ENCODE measurements around the gene PTPRG. TPM values are rescaled to one million over a fixed set of nuclear protein-coding genes. Genes with fewer than 3 reads are reported as not detected.

PTPRG gene
- total RNA-seq, 1 donor from 2014 or later = 44.3 TPM

DNA sequence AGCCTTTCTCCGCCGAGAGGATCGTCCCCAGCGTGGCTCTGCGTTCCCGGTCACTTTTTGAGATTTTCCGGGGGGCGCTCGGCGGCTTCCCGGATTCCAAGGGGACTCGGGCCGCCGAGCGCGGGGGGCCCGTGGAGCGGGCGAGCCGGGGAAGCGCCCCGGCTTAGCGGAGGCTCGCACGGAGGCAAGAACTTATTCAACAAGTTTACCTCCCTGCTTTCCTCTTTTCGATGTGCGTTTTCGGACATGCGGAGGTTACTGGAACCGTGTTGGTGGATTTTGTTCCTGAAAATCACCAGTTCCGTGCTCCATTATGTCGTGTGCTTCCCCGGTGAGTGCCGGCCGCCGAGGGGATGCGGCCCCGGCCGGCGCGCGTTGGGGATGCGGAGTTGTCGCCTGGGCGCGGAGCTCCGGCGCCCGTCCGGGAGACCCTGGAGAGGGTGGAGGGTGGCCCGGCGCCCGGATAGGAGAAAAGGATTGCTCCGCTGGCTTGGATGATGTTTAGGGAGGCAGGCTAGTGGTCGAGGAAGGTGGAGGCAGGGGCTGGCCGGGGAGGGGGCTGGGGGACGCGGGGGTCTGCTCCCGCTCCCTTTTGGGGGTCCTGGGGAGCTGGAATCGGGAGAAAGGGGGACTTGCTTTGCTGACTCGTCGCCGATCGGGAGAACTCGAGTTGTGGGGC is 810 bp downstream of the PTPRG start:
- TF ChIP-seq, protein P1, sequence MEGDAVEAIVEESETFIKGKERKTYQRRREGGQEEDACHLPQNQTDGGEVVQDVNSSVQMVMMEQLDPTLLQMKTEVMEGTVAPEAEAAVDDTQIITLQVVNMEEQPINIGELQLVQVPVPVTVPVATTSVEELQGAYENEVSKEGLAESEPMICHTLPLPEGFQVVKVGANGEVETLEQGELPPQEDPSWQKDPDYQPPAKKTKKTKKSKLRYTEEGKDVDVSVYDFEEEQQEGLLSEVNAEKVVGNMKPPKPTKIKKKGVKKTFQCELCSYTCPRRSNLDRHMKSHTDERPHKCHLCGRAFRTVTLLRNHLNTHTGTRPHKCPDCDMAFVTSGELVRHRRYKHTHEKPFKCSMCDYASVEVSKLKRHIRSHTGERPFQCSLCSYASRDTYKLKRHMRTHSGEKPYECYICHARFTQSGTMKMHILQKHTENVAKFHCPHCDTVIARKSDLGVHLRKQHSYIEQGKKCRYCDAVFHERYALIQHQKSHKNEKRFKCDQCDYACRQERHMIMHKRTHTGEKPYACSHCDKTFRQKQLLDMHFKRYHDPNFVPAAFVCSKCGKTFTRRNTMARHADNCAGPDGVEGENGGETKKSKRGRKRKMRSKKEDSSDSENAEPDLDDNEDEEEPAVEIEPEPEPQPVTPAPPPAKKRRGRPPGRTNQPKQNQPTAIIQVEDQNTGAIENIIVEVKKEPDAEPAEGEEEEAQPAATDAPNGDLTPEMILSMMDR (IDR thresholded peaks at IDR 0.05; ENCODE audit: unreplicated experiment) = no peak
- Mint-ChIP-seq H3K4me1 (ENCODE audit: low read depth) (peaks cover 11% of the 10 kb centered on the region), H3K27ac (peak overlapping the region; percentile 85), H3K27me3 (peaks cover 7% of the 10 kb centered on the region), H3K9me3 (ENCODE audit: low read depth) (peaks cover 3% of the 10 kb centered on the region), H3K4me3 (ENCODE audit: low read depth) (peak overlapping the region; percentile 96), H3K36me3 (ENCODE audit: insufficient read depth) (no peaks in the 10 kb centered on the region)
- DNase-seq (ENCODE audit: low spot score, unreplicated experiment) = peak; percentile 10

- Mint-ChIP-seq H3K9me3 (ENCODE audit: low read depth) (peaks cover 3% of the 10 kb centered on the region), H3K27ac (peak overlapping the region; percentile 85), H3K36me3 (ENCODE audit: insufficient read depth) (no peaks in the 10 kb centered on the region), H3K27me3 (peaks cover 7% of the 10 kb centered on the region), H3K4me1 (ENCODE audit: low read depth) (peaks cover 11% of the 10 kb centered on the region), H3K4me3 (ENCODE audit: low read depth) (peak overlapping the region; percentile 96)
- peak; percentile 23 for DNase-seq (ENCODE audit: low spot score, unreplicated experiment)
- TF ChIP-seq, protein P1 (IDR thresholded peaks at IDR 0.05; ENCODE audit: unreplicated experiment) = no peak
Measured at GRCh38 chr3:61562721-61563312, 1.4 kb downstream of the PTPRG start.

DNA sequence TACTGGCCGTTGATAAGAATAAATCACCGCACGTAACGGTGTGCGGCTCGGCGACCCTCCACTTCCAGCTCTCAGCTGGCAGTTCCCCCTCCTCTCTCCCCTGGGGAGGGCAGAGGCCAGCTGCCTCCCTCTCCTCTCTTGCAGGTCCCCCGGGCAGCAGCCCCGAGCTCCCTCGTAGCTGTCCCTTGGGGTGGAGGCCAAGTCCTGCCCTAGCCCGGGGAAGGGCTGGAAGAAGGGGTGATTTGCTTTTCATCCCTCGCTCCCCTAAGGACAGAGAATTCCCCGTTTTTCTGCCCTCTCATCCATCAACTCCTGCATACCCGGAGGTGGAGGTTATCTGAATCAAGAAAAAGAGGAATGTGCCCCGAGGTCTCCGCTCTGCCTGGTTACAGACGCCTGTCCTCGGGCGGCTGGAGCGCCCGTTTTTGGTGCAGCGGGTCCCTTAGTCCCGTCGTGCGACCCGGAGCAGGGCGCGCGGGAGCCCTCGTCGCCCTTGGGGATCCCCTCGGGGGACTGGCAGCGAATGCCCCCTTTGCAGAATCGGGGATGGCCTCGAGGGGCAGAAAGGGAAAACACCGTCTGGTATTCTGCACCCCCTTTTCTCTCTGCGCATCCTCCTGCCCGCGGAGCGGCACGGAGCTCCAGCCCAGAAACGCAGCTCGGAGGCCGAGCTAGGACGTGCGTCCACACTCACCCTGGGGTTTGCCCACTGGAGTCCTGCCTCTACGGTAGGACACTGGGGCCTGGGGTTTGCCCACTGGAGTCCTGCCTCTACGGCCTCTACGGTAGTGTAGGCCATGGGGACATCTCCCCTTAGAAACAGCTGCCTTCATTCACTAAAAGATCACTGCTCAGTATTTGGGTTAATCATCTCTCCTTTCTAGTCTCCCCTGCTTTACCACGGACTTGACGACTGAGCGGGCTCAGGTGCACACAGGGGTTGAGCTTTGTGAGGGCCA is 2.2 kb downstream of the PTPRG start:
- Mint-ChIP-seq H3K27me3 (peaks cover 7% of the 10 kb centered on the region), H3K4me3 (ENCODE audit: low read depth) (peak overlapping the region; percentile 96), H3K36me3 (ENCODE audit: insufficient read depth) (no peaks in the 10 kb centered on the region), H3K4me1 (ENCODE audit: low read depth) (peaks cover 13% of the 10 kb centered on the region), H3K27ac (peak overlapping the region; percentile 85), H3K9me3 (ENCODE audit: low read depth) (peaks cover 1% of the 10 kb centered on the region)
- peak; percentile 11 for DNase-seq (ENCODE audit: low spot score, unreplicated experiment)
- TF ChIP-seq, protein P1 (IDR thresholded peaks at IDR 0.05; ENCODE audit: unreplicated experiment) = no peak

DNA sequence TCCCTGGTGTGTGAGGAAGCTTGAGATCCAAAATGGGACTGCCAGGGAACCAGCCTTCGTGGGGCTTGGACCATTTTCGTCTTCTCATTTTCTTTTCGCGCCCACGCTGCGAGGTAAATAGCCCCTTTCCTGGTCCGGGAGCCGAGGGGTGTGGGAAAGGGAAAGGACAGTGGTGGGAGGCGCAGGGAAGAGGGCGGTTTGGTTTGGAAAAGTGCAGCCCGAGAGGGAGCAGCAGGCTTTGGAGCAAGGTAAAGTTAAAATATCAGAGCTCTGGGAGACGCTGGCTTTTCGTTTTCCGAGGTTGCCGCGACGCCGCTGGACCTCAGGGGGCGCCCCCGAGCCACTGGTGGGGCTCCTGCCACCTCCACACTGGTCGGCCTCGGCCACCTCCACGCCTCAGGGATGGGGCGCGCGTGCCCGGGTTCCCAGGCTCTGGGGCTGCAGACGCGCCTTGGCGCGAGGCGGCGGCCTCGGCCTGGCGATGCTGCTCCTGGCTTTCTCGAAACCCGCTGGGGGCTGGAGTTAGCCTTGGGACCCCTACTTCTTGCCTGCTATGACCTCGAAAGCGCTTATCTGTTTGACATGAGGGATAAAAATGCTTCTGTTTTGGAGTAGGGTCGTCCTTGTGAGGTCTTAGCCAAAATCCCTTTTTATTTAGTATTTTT is 3.2 kb downstream of the PTPRG start:
- DNase-seq (ENCODE audit: low spot score, unreplicated experiment) = peak; percentile 82
- H3K27me3 Mint-ChIP-seq = peaks cover 7% of the 10 kb centered on the region
- H3K27ac Mint-ChIP-seq = peak overlapping the region; percentile 5
- no peaks in the 10 kb centered on the region for H3K9me3 Mint-ChIP-seq (ENCODE audit: low read depth)
- no peaks in the 10 kb centered on the region for H3K36me3 Mint-ChIP-seq (ENCODE audit: insufficient read depth)
- H3K4me1 Mint-ChIP-seq (ENCODE audit: low read depth) = peaks cover 17% of the 10 kb centered on the region
- TF ChIP-seq, protein P1 (IDR thresholded peaks at IDR 0.05; ENCODE audit: unreplicated experiment) = peak; percentile 90
- peak overlapping the region; percentile 96 for H3K4me3 Mint-ChIP-seq (ENCODE audit: low read depth)
